OCI-LY7 (cell line): ENCODE data around the gene MISP.
"Not testable (repeated sequence)": the region's sequence is repeated elsewhere in the genome, so short reads cannot be mapped to it uniquely, and the experiment has no call there.

Experiments used
- EZH2phosphoT487 ChIP-seq: fragments of 200-600 bp; sonication (generic); IDR thresholded peaks from 2 replicates; pipeline ENCODE4 v1.6.1; 2018; ENCODE audit warnings: low read depth, borderline replicate concordance, mild to moderate bottlenecking, mixed run types, antibody characterized with exemption, low read length, moderate library complexity, mixed read lengths
- TF ChIP-seq, protein P1 (sequence below): fragments of 200-600 bp; sonication (generic); conservative IDR thresholded peaks from 2 replicates; pipeline ENCODE4 v1.5.1; 2014; ENCODE audit warnings: mild to moderate bottlenecking, antibody characterized with exemption, low read length, moderate library complexity, mixed read lengths

DNA sequence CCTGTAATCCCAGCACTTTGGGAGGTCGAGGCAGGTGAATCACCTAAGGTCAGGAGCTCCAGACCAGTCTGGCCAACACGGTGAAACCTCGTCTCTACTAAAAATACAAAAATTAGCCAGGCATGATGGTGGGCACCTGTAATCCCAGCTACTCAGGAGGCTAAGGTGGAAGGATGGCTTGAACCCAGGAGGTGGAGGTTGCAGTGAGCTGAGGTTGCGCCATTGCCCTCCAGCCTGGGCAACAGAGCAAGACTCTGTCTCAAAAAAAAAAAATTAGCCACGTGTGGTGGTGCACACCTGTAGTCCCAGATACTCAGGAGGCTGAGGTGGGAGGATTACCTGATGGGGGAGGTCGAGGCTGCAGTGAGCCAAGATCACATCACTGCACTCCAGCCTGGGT, 48.1 kb upstream of the MISP start:
- TF ChIP-seq, protein P1, sequence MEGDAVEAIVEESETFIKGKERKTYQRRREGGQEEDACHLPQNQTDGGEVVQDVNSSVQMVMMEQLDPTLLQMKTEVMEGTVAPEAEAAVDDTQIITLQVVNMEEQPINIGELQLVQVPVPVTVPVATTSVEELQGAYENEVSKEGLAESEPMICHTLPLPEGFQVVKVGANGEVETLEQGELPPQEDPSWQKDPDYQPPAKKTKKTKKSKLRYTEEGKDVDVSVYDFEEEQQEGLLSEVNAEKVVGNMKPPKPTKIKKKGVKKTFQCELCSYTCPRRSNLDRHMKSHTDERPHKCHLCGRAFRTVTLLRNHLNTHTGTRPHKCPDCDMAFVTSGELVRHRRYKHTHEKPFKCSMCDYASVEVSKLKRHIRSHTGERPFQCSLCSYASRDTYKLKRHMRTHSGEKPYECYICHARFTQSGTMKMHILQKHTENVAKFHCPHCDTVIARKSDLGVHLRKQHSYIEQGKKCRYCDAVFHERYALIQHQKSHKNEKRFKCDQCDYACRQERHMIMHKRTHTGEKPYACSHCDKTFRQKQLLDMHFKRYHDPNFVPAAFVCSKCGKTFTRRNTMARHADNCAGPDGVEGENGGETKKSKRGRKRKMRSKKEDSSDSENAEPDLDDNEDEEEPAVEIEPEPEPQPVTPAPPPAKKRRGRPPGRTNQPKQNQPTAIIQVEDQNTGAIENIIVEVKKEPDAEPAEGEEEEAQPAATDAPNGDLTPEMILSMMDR: not testable (repeated sequence)
- TF ChIP-seq EZH2phosphoT487: not testable (repeated sequence)
